HG02943 (cell line): Measurements from ENCODE around the gene MAP1S.

Source experiments
- ATAC-seq: cut with Tn5 transposase; IDR thresholded peaks from one replicate; pipeline ENCODE4 v1.9.1; 2021; ENCODE audit warnings: mild to moderate bottlenecking, low read depth, moderate library complexity; ENCODE audit not compliant: unreplicated experiment

The MAP1S gene

GRCh38 chr19:17734146-17734545, 14.9 kb downstream of the MAP1S start:
- ATAC-seq: no peak

- ATAC-seq: no peak
Observed at GRCh38 chr19:17735410-17735809, 16.1 kb downstream of the MAP1S start.

- ATAC-seq: no peak
Observed at GRCh38 chr19:17737690-17738153, 18.4 kb downstream of the MAP1S start.

GRCh38 chr19:17739121-17739875, 20.0 kb downstream of the MAP1S start:
- no peak for ATAC-seq

- ATAC-seq: no peak
Observed at GRCh38 chr19:17741456-17741855, 22.2 kb downstream of the MAP1S start.

- ATAC-seq: no peak
Observed at GRCh38 chr19:17743874-17744580, 24.7 kb downstream of the MAP1S start.

GRCh38 chr19:17747205-17748098, 28.2 kb downstream of the MAP1S start:
- ATAC-seq: peak; percentile 45

- ATAC-seq: no peak
Observed at GRCh38 chr19:17748884-17749638, 29.8 kb downstream of the MAP1S start.

- ATAC-seq: no peak
Observed at GRCh38 chr19:17749912-17750317, 30.6 kb downstream of the MAP1S start.

GRCh38 chr19:17751103-17751911, 32.0 kb downstream of the MAP1S start, which contains the start of gene FCHO1:
Gene FCHO1 (plus strand): TSS chr19:17751477. CDS start chr19:17755165, 3,688 bp downstream.
- ATAC-seq: peak; percentile 41

GRCh38 chr19:17751912-17752273, 32.6 kb downstream of the MAP1S start:
- ATAC-seq: peak; percentile 3

GRCh38 chr19:17752865-17753639, 33.8 kb downstream of the MAP1S start:
- no peak for ATAC-seq

GRCh38 chr19:17753976-17754375, 34.7 kb downstream of the MAP1S start:
- ATAC-seq: no peak

GRCh38 chr19:17754634-17755442, 35.6 kb downstream of the MAP1S start:
- no peak for ATAC-seq

GRCh38 chr19:17755443-17755890, 36.2 kb downstream of the MAP1S start:
- no peak for ATAC-seq

GRCh38 chr19:17755977-17756670, 36.8 kb downstream of the MAP1S start:
- no peak for ATAC-seq

- no peak for ATAC-seq
Observed at GRCh38 chr19:17757125-17757524, 37.8 kb downstream of the MAP1S start.
